ENCODE data around the gene MST1R.
"Not testable (repeated sequence)": the region's sequence is repeated elsewhere in the genome, so short reads cannot be mapped to it uniquely, and the experiment has no call there.

MST1R gene

GRCh38 chr3:49925485-49925884 is 21.8 kb upstream of the MST1R start:
- Histone ChIP-seq H4K20me1 (ENCODE audit: insufficient read depth, low read length) (no peaks in the 10 kb centered on the region), H3K27me3 (ENCODE audit: insufficient read depth, low read length, poor library complexity) (no peaks in the 10 kb centered on the region), H3K4me3 (ENCODE audit: low read depth in 1 of 2, low read length in 2 of 2) (no peak overlapping the region), H3K9me3 (ENCODE audit: insufficient read depth, low read length, severe bottlenecking) (no peaks in the 10 kb centered on the region), H3K36me3 (ENCODE audit: insufficient read depth, low read length) (no peaks in the 10 kb centered on the region; the same call in 1 of the 2 replicates), H3K79me2 (ENCODE audit: insufficient read depth, low read length) (peaks cover 18% of the 10 kb centered on the region), H2AFZ (ENCODE audit: low read depth, low read length) (no peak overlapping the region), H3K4me2 (ENCODE audit: insufficient read depth, low read length) (no peak overlapping the region), H3K4me1 (ENCODE audit: insufficient read depth, low read length) (peaks cover 23% of the 10 kb centered on the region), H3K27ac (ENCODE audit: low read length) (no peak overlapping the region), H3K9ac (ENCODE audit: low read depth, low read length) (no peak overlapping the region)
- DNase-seq (no peak), ATAC-seq (ENCODE audit: insufficient read depth, low read depth) (no peak)
- no peak for TF ChIP-seq CTCF (IDR thresholded peaks at IDR 0.05; ENCODE audit: borderline replicate concordance, extremely low read depth, low read length, poor library complexity, severe bottlenecking)
- no peak for TF ChIP-seq EZH2 (IDR thresholded peaks at IDR 0.05; ENCODE audit: borderline replicate concordance, low read depth, low read length, severe bottlenecking)

GRCh38 chr3:49924683-49925082 is 21.0 kb upstream of the MST1R start:
- no peak for DNase-seq

GRCh38 chr3:49917806-49918590 is 14.3 kb upstream of the MST1R start:
- ATAC-seq (ENCODE audit: insufficient read depth, low read depth): peak; percentile 31; the same call in 1 of the 3 replicates
- H3K27me3 ChIP-seq (ENCODE audit: insufficient read depth, low read length, poor library complexity); DNase-seq; H3K4me3 ChIP-seq (ENCODE audit: low read depth in 1 of 2, low read length in 2 of 2); H3K4me1 ChIP-seq (ENCODE audit: insufficient read depth, low read length); H3K79me2 ChIP-seq (ENCODE audit: insufficient read depth, low read length); H2AFZ ChIP-seq (ENCODE audit: low read depth, low read length); H3K9me3 ChIP-seq (ENCODE audit: insufficient read depth, low read length, severe bottlenecking); H4K20me1 ChIP-seq (ENCODE audit: insufficient read depth, low read length); H3K4me2 ChIP-seq (ENCODE audit: insufficient read depth, low read length); H3K36me3 ChIP-seq (ENCODE audit: insufficient read depth, low read length); H3K27ac ChIP-seq (ENCODE audit: low read length); H3K9ac ChIP-seq (ENCODE audit: low read depth, low read length): not testable (repeated sequence)

More at GRCh38 chr3:49924683-49925082, 21.0 kb upstream of the MST1R start:
- Histone ChIP-seq H3K27me3 (ENCODE audit: insufficient read depth, low read length, poor library complexity) (no peaks in the 10 kb centered on the region), H3K79me2 (ENCODE audit: insufficient read depth, low read length) (peaks cover 18% of the 10 kb centered on the region), H3K4me3 (ENCODE audit: low read depth in 1 of 2, low read length in 2 of 2) (no peak overlapping the region), H3K9me3 (ENCODE audit: insufficient read depth, low read length, severe bottlenecking) (no peaks in the 10 kb centered on the region), H4K20me1 (ENCODE audit: insufficient read depth, low read length) (no peaks in the 10 kb centered on the region), H3K36me3 (ENCODE audit: insufficient read depth, low read length) (no peaks in the 10 kb centered on the region; the same call in 1 of the 2 replicates), H2AFZ (ENCODE audit: low read depth, low read length) (no peak overlapping the region), H3K4me2 (ENCODE audit: insufficient read depth, low read length) (no peak overlapping the region), H3K27ac (ENCODE audit: low read length) (no peak overlapping the region), H3K9ac (ENCODE audit: low read depth, low read length) (no peak overlapping the region), H3K4me1 (ENCODE audit: insufficient read depth, low read length) (peaks cover 15% of the 10 kb centered on the region)
- no peak for TF ChIP-seq CTCF (IDR thresholded peaks at IDR 0.05; ENCODE audit: borderline replicate concordance, extremely low read depth, low read length, poor library complexity, severe bottlenecking)
- no peak for TF ChIP-seq EZH2 (IDR thresholded peaks at IDR 0.05; ENCODE audit: borderline replicate concordance, low read depth, low read length, severe bottlenecking)
- ATAC-seq (ENCODE audit: insufficient read depth, low read depth): no peak

GRCh38 chr3:49916686-49917085 is 13.0 kb upstream of the MST1R start:
- Histone ChIP-seq H3K4me3 (ENCODE audit: low read depth in 1 of 2, low read length in 2 of 2) (no peak overlapping the region), H3K79me2 (ENCODE audit: insufficient read depth, low read length) (no peaks in the 10 kb centered on the region; the same call in 1 of the 2 replicates), H4K20me1 (ENCODE audit: insufficient read depth, low read length) (peaks cover 4% of the 10 kb centered on the region; the same call in 1 of the 2 replicates), H3K27me3 (ENCODE audit: insufficient read depth, low read length, poor library complexity) (no peaks in the 10 kb centered on the region), H3K4me1 (ENCODE audit: insufficient read depth, low read length) (no peaks in the 10 kb centered on the region), H2AFZ (ENCODE audit: low read depth, low read length) (no peak overlapping the region), H3K36me3 (ENCODE audit: insufficient read depth, low read length) (peaks cover 14% of the 10 kb centered on the region; the same call in 1 of the 2 replicates), H3K9ac (ENCODE audit: low read depth, low read length) (no peak overlapping the region), H3K9me3 (ENCODE audit: insufficient read depth, low read length, severe bottlenecking) (no peaks in the 10 kb centered on the region), H3K4me2 (ENCODE audit: insufficient read depth, low read length) (no peak overlapping the region), H3K27ac (ENCODE audit: low read length) (no peak overlapping the region)
- DNase-seq (no peak), ATAC-seq (ENCODE audit: insufficient read depth, low read depth) (no peak)
- TF ChIP-seq CTCF (IDR thresholded peaks at IDR 0.05; ENCODE audit: borderline replicate concordance, extremely low read depth, low read length, poor library complexity, severe bottlenecking) (no peak), EZH2 (IDR thresholded peaks at IDR 0.05; ENCODE audit: borderline replicate concordance, low read depth, low read length, severe bottlenecking) (no peak)
